Thymus (tissue), 11 donors: ENCODE measurements around the gene AUTS2. TPM values are rescaled to one million over a fixed set of nuclear protein-coding genes. Genes with fewer than 3 reads are reported as not detected.

Experiments
- DNase-seq, 9 donors: peaks; one replicate each; pipeline ENCODE4 v3.0.0-alpha.2; 2013; ENCODE audit warnings: low spot score in 9 of 9, low read depth in 6 of 9, missing footprints in 1 of 9
- H3K27ac ChIP-seq, 2 donors: one replicate each; pipeline ENCODE4 v1.5.1; 2013; ENCODE audit warnings: control low read depth in 1 of 2, low read depth in 1 of 2, low read length in 1 of 2, mild to moderate bottlenecking in 1 of 2, moderate library complexity in 1 of 2
- H3K27me3 ChIP-seq, 2 donors: one replicate each; pipeline ENCODE4 v1.5.1; 2013; ENCODE audit warnings: low read length in 1 of 2; ENCODE audit not compliant: control insufficient read depth in 2 of 2, insufficient read depth in 1 of 2
- H3K36me3 ChIP-seq, 2 donors: one replicate each; pipeline ENCODE4 v1.5.1; 2013; ENCODE audit warnings: low read length in 1 of 2, mild to moderate bottlenecking in 1 of 2, moderate library complexity in 1 of 2; ENCODE audit not compliant: control insufficient read depth in 2 of 2, insufficient read depth in 2 of 2
- H3K4me1 ChIP-seq, 2 donors: one replicate each; pipeline ENCODE4 v1.5.1; 2013; ENCODE audit warnings: low read length in 2 of 2; ENCODE audit not compliant: control insufficient read depth in 2 of 2, insufficient read depth in 2 of 2
- H3K4me3 ChIP-seq, 2 donors: one replicate each; pipeline ENCODE4 v1.5.1; 2013; ENCODE audit warnings: low read length in 2 of 2, control low read depth in 1 of 2, mild to moderate bottlenecking in 1 of 2
- H3K9me3 ChIP-seq, 2 donors: one replicate each; pipeline ENCODE4 v1.5.1; 2013; ENCODE audit warnings: low read length in 1 of 2, mild to moderate bottlenecking in 1 of 2; ENCODE audit not compliant: control insufficient read depth in 2 of 2, insufficient read depth in 1 of 2
- WGBS: extraction: QIAGEN DNeasy Blood & Tissue Kit; methylation state at CpG from one replicate; pipeline ENCODE4 v1.1.7; 2013; 5-methylcytosine and 5-hydroxymethylcytosine counted together
- polyA plus RNA-seq: library from polyadenylated mRNA; stranded (reverse); fragments of 200-250 nt; gene quantifications from one replicate; pipeline ENCODE4 v1.2.3, GENCODE V29; 2013
- total RNA-seq: library from RNA; stranded (reverse); fragments of 120-200 nt; gene quantifications from one replicate; pipeline ENCODE4 v1.2.4, GENCODE V29; 2013
- donor health status: healthy.

The AUTS2 gene
- total and polyA plus RNA-seq, 2 donors = 9.2 to 17.1 TPM

DNA sequence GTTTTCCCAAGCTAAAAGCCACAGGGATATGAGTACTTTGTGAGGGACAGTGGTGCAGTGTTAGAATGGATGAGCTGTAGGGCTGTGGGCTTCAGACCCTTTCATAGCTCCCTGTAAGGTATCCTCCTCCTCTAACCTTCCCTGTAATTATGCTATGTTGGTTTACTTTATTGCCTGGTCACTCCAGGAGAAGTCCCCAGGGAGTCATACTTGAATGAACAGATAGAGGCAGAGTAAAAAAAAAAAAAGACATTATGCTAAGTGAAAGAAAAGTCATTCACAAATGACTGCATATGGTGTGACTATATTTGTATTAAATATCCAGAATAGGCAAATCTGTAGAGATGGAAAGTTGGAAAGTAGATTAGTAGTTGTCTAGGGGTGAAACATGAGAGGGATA, 434.4 kb downstream of the AUTS2 start:
- DNase-seq = no peak
- Histone ChIP-seq H3K9me3 (peaks cover 0 to 1% of the 10 kb centered on the region in 2 donors), H3K36me3 (no peaks in the 10 kb centered on the region), H3K4me3 (no peak overlapping the region), H3K27me3 (no peaks in the 10 kb centered on the region), H3K27ac (no peak overlapping the region), H3K4me1 (peaks cover 17 to 31% of the 10 kb centered on the region in 2 donors)

DNA sequence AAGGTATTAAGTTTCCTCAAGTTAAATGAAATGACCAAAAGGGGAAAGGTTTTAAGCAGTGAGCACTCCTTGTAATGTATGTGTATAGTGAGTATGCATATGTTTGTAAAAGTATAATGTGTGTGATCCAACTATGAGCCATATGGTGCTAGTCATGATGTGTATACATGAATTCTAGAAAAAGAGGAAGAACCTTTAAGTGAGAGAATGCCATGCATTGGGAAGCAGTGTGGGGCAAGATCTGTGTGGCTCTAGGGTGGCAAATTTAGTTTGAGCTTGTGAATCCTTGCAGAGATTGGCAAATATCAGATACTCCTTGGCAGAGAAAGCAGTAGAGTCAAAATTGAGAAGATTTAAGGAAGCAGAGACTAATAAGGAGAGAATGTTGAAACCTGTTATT, 435.0 kb downstream of the AUTS2 start:
- no peaks in the 10 kb centered on the region for H3K36me3 ChIP-seq
- H3K27me3 ChIP-seq = no peaks in the 10 kb centered on the region
- H3K27ac ChIP-seq = no peak overlapping the region
- H3K9me3 ChIP-seq = peaks cover 0 to 1% of the 10 kb centered on the region in 2 donors
- DNase-seq = no peak
- peaks cover 11 to 25% of the 10 kb centered on the region in 2 donors for H3K4me1 ChIP-seq
- H3K4me3 ChIP-seq = no peak overlapping the region

DNA sequence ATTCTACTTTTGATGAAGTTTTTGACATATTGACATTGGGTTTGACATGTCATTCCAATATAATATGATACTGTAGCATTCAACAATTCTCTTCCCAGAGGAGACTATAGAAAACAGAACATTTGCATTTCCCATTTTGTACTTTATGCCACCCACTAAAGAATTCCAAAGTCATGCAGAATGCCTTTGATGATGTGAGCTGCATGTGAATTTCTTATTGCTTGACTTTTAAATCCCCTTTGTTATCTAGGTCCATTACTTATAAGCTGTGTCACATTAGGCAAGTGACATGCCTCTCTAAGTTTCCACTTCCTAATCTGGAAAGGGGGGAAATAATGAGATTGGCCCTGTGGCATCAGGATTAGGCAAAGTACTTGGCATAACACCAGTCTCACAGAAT, 436.7 kb downstream of the AUTS2 start:
- H3K27ac ChIP-seq = no peak overlapping the region
- no peak for DNase-seq

DNA sequence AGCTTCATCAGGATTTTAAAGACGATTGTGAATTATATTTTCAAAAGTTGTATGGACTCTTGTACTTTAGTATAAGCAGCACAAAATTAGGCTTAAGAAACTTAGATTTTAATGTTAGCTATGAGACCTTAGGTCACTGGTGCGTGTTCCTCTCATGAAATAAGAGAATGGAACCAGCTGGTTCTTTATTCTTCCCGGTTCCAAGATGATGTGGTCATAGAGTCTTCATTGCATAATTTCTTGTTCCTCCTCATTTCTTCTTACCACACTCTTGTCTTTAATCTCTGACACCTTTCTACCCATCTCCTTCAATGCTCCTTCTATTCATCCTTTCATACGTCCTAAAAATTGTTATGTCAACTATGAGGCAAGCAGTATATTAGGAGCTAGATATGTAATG, 437.2 kb downstream of the AUTS2 start:
- Histone ChIP-seq H3K36me3 (no peaks in the 10 kb centered on the region), H3K4me3 (no peak overlapping the region), H3K9me3 (peaks cover 0 to 1% of the 10 kb centered on the region in 2 donors), H3K27ac (no peak overlapping the region), H3K27me3 (no peaks in the 10 kb centered on the region), H3K4me1 (peaks cover 3 to 13% of the 10 kb centered on the region in 2 donors)
- WGBS = 92% methylated on average over 4 of the region's 4 CpGs
- DNase-seq = no peak

More for the DNA sequence above, 436.7 kb downstream of the AUTS2 start:
- Histone ChIP-seq H3K27me3 (no peaks in the 10 kb centered on the region), H3K4me3 (no peak overlapping the region), H3K9me3 (peaks cover 0 to 1% of the 10 kb centered on the region in 2 donors), H3K36me3 (no peaks in the 10 kb centered on the region), H3K4me1 (peaks cover 2 to 13% of the 10 kb centered on the region in 2 donors)

DNA sequence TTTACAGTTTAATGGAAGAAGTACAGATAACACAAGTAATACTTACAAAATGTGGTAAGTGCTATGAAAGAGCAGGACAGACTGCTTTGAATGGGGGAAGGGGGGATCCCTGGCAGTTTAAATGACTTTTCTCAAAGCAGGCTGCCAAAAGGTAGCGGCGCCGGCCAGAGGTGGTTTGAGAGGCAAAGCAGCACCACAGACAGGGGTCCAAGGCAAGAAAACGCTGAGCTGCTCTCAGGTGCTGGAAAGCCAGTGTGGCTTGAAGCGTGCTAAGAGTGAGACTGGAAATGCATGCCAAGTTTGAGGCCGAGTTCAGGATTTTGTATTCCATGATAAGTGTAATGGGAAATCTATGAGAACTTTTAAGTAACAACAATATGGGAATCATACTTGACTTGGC, 437.7 kb downstream of the AUTS2 start:
- H3K4me3 ChIP-seq = no peak overlapping the region
- WGBS = 96% methylated on average over 6 of the region's 6 CpGs
- H3K36me3 ChIP-seq = no peaks in the 10 kb centered on the region

DNA sequence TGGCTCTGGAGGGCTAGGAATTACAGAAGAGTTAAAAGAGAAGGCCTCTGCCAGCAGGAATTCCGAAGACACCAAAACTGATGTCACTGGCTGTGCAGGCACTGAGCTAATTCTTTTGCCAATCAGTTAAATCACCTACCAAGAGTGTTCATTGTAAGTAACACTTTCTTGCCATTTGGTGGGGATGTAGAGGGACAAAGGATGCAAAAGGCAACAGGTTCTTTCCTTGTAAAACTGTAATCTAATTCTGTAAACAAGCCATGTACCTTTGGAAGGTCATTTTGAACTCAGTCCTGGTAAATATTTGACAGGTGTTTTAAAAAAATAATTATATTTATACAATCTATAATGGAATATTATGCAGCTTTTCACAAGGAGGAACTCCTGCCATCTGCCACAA, 438.4 kb downstream of the AUTS2 start:
- no peak for DNase-seq
- 91% methylated on average over 1 of the region's 1 CpG for WGBS

More for the DNA sequence above, 437.7 kb downstream of the AUTS2 start:
- Histone ChIP-seq H3K27me3 (no peaks in the 10 kb centered on the region), H3K4me1 (peaks cover 5 to 15% of the 10 kb centered on the region in 2 donors), H3K27ac (no peak overlapping the region), H3K9me3 (peaks cover 0 to 1% of the 10 kb centered on the region in 2 donors)
- DNase-seq = no peak

DNA sequence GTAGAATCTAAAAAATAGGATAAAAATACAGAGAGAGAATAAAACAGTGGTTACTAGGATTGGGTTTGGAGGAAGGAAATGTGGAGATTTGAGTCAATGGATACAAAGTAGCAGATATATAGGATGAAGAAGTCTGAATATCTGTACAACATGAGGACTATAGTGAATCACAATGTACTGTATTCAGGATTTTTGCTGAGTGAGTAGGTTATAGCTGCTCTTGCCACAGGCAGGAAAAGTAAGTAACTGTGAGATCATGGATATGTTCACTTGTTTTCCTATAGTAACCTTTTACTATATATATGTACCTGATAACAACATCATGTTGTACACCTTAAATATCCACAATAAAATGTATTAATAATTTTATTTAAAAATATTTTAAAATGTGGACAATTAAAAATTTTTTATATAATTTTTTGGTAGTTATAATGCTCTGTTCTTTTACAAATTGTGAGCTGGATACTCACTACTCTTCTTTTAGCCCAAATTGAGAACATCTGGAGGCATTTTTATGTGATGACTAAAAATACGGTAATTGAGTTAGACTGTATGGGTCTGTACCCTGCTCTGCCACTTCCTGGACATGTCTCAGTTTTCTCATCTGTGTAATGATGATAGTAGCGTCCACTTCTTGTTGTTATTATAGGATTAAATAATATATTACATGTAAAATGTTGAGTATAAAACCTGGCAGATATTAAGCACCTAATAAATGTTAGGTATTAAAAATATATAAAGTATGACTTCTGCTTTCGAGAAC, 439.1 kb downstream of the AUTS2 start:
- WGBS = 98% methylated on average over 3 of the region's 3 CpGs
- Histone ChIP-seq H3K27ac (no peak overlapping the region), H3K27me3 (no peaks in the 10 kb centered on the region), H3K4me3 (no peak overlapping the region), H3K4me1 (peaks cover 5 to 15% of the 10 kb centered on the region in 2 donors), H3K9me3 (peaks cover 0 to 1% of the 10 kb centered on the region in 2 donors), H3K36me3 (no peaks in the 10 kb centered on the region)
- no peak for DNase-seq

More for the DNA sequence above, 438.4 kb downstream of the AUTS2 start:
- H3K4me1 ChIP-seq = peaks cover 5 to 15% of the 10 kb centered on the region in 2 donors
- H3K4me3 ChIP-seq = no peak overlapping the region
- H3K27me3 ChIP-seq = no peaks in the 10 kb centered on the region
- no peaks in the 10 kb centered on the region for H3K36me3 ChIP-seq
- peaks cover 0 to 1% of the 10 kb centered on the region in 2 donors for H3K9me3 ChIP-seq
- no peak overlapping the region for H3K27ac ChIP-seq

DNA sequence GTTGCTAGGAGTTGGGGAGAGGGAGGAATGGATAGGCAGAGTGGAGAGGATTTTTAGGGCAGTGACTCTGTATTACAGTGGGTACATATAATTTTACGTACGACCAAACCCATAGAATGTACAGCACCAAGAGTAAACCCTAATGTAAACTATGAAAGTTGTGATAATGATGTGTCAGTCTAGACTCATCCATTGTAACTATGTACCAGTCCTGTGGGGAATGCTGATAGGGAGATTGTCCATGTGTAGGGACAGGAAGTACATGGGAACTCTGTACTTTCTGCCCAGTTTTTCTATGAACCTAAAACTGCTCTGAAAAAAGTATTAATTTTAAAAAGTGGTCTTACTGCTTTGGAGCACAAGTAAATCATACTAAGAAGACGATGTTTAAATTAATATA, 441.8 kb downstream of the AUTS2 start:
- DNase-seq = no peak
- Histone ChIP-seq H3K4me3 (no peak overlapping the region), H3K27ac (no peak overlapping the region), H3K4me1 (peaks cover 5 to 15% of the 10 kb centered on the region in 2 donors), H3K36me3 (no peaks in the 10 kb centered on the region), H3K9me3 (no peaks in the 10 kb centered on the region), H3K27me3 (no peaks in the 10 kb centered on the region)
- WGBS = 98% methylated on average over 3 of the region's 3 CpGs

DNA sequence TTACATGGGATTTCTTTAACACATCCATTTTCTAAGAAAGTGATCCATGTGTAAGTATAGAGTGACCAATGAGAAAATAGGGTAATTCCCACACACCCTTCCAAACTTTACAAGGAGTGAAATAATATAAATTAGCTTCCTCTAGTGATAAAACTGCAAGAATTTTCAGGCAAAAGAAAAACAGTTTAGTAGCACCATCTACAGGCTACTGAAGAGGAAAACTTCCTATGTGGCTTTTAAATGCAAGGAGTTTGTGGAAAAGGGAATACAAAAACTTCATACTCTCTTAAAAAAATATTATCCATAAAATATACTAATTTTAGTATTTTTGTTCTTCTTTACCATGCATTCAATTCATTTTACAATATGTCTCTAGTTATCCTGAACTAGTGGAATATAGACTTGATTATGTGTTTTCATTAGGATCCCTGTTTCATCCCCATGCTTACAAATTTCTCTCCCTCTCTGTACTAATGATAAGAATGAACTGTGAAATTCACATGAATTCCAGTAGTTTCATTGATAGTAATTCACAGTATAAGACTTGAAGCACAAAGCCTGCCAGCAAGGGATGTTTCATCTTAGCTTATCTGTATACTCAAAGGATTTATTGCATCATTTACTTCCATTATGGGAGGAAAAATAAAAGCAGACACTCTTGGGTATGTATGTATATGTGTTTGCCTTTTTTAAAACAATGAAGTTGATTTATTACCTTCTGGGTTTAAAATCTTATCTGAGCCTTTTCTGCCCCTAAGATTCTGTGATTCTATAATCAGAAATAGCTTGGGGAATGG, 442.9 kb downstream of the AUTS2 start:
- Histone ChIP-seq H3K4me3 (no peak overlapping the region), H3K36me3 (no peaks in the 10 kb centered on the region), H3K27me3 (no peaks in the 10 kb centered on the region), H3K27ac (no peak overlapping the region), H3K9me3 (no peaks in the 10 kb centered on the region), H3K4me1 (peaks cover 3 to 11% of the 10 kb centered on the region in 2 donors)
- DNase-seq = peak in 1 of 9 donors; percentile 66
